ENCODE results near the gene FATE1.

FATE1 gene

DNA sequence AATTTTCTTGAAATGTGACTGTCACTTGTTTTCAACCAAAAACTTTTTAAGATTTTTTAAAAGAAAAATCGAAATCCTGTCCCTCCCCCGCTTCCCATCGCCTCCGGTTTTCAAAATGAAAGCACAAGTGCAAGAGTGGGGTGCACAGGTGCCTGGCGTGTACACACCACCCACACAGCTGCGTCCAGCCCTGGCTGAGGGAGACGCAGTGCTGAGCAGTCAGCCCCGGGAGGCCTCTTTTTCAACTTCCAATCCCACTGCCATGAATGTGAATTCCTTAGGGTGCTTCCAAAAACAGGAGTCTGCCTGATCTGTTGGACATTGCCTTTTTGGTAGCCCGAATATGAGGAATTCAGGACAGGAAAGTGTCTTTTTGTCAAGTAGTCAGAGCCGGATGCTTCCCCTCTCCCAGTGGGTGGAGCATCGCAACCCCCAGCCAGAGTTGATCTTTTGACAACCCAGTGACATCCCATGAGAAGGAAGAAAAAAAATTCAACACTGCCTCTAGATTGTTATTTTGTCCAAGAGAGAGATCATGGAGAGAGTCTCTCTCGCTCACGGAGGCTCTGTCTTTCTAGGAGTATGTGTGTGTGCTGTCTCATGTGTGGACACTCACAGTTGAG lies 11.7 kb upstream of the FATE1 start:
- TF ChIP-seq, protein P1, sequence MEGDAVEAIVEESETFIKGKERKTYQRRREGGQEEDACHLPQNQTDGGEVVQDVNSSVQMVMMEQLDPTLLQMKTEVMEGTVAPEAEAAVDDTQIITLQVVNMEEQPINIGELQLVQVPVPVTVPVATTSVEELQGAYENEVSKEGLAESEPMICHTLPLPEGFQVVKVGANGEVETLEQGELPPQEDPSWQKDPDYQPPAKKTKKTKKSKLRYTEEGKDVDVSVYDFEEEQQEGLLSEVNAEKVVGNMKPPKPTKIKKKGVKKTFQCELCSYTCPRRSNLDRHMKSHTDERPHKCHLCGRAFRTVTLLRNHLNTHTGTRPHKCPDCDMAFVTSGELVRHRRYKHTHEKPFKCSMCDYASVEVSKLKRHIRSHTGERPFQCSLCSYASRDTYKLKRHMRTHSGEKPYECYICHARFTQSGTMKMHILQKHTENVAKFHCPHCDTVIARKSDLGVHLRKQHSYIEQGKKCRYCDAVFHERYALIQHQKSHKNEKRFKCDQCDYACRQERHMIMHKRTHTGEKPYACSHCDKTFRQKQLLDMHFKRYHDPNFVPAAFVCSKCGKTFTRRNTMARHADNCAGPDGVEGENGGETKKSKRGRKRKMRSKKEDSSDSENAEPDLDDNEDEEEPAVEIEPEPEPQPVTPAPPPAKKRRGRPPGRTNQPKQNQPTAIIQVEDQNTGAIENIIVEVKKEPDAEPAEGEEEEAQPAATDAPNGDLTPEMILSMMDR (conservative IDR thresholded peaks at IDR 0.05; ENCODE audit: low read depth, low read length): no peak
- no peak overlapping the region for H3K4me3 ChIP-seq (ENCODE audit: low read length)

DNA sequence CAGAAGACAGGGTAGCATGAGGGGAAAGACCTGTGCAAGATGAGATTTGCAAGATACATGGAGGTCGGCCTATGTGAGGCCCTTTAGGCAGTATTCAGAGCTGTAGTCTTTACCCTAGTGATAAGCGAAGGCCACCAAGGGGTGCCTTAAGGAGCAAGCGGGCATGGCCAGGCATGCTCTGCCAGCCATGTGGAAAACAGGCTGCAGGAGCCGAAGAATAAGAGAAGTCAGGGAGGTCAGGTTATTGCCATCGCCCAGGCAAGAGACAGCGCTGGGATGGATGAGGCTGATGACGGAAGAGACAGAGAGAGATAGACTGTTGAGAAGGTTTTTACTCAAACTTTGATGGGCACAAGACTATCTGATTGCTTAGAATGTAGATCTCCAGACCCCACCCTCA lies 7.0 kb upstream of the FATE1 start:
- no peak for DNase-seq (ENCODE audit: low read depth)
- H3K4me3 ChIP-seq (ENCODE audit: low read length): no peak overlapping the region
- TF ChIP-seq, protein P1 (conservative IDR thresholded peaks at IDR 0.05; ENCODE audit: low read depth, low read length): no peak

More for the DNA sequence above, 11.7 kb upstream of the FATE1 start:
- no peak for DNase-seq (ENCODE audit: low read depth)

DNA sequence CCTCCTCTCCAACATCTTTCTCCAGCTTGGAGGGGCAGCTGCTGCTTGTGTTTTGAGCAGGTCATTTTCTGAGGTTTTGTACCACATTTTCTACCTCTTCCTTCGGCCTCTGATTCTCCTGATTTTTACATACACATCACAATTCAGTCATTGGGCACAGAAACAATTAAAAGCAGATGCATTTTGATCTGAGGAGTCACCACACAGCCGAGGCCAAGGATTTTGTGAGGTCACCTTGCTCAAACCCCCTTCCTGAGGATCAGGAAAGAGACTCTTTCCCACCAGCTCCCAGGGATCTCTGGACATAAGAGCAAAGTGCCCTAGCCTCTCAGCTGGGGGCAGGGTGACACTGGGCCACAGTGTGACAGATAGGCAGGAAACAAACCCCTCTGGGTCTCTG lies 5.4 kb upstream of the FATE1 start:
- DNase-seq (ENCODE audit: low read depth): no peak
- TF ChIP-seq, protein P1 (conservative IDR thresholded peaks at IDR 0.05; ENCODE audit: low read depth, low read length): no peak
- no peak overlapping the region for H3K4me3 ChIP-seq (ENCODE audit: low read length)

GRCh38 chrX:151711154-151711553 lies 4.7 kb upstream of the FATE1 start:
- TF ChIP-seq, protein P1 (conservative IDR thresholded peaks at IDR 0.05; ENCODE audit: low read depth, low read length): no peak
- no peak for DNase-seq (ENCODE audit: low read depth)
- no peak overlapping the region for H3K4me3 ChIP-seq (ENCODE audit: low read length)

GRCh38 chrX:151711787-151712186 lies 4.0 kb upstream of the FATE1 start:
- H3K4me3 ChIP-seq (ENCODE audit: low read length): no peak overlapping the region
- DNase-seq (ENCODE audit: low read depth): no peak
- TF ChIP-seq, protein P1 (conservative IDR thresholded peaks at IDR 0.05; ENCODE audit: low read depth, low read length): no peak

- DNase-seq (ENCODE audit: low read depth): no peak
- TF ChIP-seq, protein P1 (conservative IDR thresholded peaks at IDR 0.05; ENCODE audit: low read depth, low read length): no peak
- H3K4me3 ChIP-seq (ENCODE audit: low read length): no peak overlapping the region
Observed at GRCh38 chrX:151712253-151712652, 3.6 kb upstream of the FATE1 start.

- no peak for DNase-seq (ENCODE audit: low read depth)
- TF ChIP-seq, protein P1 (conservative IDR thresholded peaks at IDR 0.05; ENCODE audit: low read depth, low read length): peak; percentile 65
- H3K4me3 ChIP-seq (ENCODE audit: low read length): no peak overlapping the region
Observed at GRCh38 chrX:151713849-151714248, 2.0 kb upstream of the FATE1 start.
